ENCODE data around the gene RNF123. TPM values are rescaled to one million over a fixed set of nuclear protein-coding genes. Genes with fewer than 3 reads are reported as not detected.
A peak's percentile ranks its signal among the peaks of the same experiment; 100 is the strongest.

RNF123 gene
- total RNA-seq, 1 experiment from 2014 or later, result 40.6 TPM

DNA sequence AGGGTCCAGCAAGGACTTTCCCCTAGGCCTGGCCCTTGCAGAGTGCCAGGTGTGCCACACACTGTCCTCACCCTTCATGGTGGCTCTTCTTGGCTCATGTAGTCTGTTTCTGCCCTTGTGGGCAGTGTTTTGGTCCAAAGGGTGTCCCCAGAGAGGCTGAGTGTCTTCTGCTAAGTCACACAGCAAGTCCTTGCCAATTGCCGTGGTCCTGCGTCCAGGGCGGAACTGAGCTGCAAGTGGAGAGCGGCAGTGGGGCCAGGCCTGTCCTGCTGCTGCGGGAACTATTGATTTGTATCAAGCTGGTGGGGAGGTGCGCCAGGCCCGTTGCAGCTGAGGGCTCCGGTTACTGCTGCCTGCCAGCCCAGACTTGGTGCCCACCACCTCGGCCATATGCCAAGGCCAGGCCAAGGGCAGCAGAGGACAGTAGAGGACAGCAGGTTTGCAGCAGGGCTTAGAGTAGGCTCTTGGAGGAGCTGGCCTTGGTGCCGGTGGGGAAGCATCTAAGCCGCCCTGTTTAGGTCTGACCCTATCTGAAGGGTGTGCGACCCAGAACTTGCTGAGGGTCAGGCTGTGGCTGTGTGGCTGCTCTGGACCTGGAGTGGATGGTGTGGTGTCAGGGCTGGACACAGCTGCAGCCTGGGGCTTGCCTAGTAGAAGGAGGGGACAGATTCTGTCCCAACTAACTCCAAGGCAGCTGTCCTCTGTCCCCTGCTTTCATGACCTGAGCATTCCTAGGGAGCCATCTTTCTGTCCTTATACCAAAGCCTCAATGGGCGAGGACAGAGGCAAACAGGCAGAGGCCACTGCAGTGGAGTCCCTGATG, 25.6 kb downstream of the RNF123 start:
- no peak overlapping the region for H2AK5ac ChIP-seq (ENCODE audit: insufficient read length, low read length)
- no peaks in the 10 kb centered on the region for H3K4me1 ChIP-seq (ENCODE audit: insufficient read depth, low read length)
- H2BK15ac ChIP-seq (ENCODE audit: low read depth, low read length), result no peak overlapping the region
- H4K20me1 ChIP-seq (ENCODE audit: control insufficient read depth, insufficient read depth, insufficient read length), result no peaks in the 10 kb centered on the region
- no peak overlapping the region for H2BK20ac ChIP-seq (ENCODE audit: low read depth, low read length, poor library complexity, severe bottlenecking)
- no peak overlapping the region for H4K8ac ChIP-seq (replicated peaks; ENCODE audit: insufficient read length, low read depth, low read length)
- H2AFZ ChIP-seq (ENCODE audit: low read length), result no peak overlapping the region
- no peak overlapping the region for H3K27ac ChIP-seq (ENCODE audit: insufficient read length, low read depth, low read length)
- peaks cover 10% of the 10 kb centered on the region for H3K23me2 ChIP-seq (ENCODE audit: insufficient read length, low read depth, low read length, poor library complexity, severe bottlenecking)
- H3K79me2 ChIP-seq (ENCODE audit: insufficient read depth, low read length), result no peaks in the 10 kb centered on the region
- H3K79me1 ChIP-seq (ENCODE audit: insufficient read depth, low read depth, low read length, poor library complexity, severe bottlenecking), result no peaks in the 10 kb centered on the region
- no peak overlapping the region for H3K23ac ChIP-seq (ENCODE audit: insufficient read length, low read depth, low read length)
- no CpG with 5 or more reads among the region's 13 CpGs for WGBS (ENCODE audit: extremely low coverage, insufficient read length, low lambda C conversion rate)
- no peak overlapping the region for H3K18ac ChIP-seq (ENCODE audit: insufficient read length, low read depth, low read length)
- H3K27ac Mint-ChIP-seq, result peak overlapping the region in 1 of 3 experiments; percentile 70; a peak in 1 of 7 replicates
- H4K91ac ChIP-seq (ENCODE audit: insufficient read length, low read depth, low read length), result no peak overlapping the region
- no peak overlapping the region for H3K4ac ChIP-seq (ENCODE audit: low read depth, low read length)
- no peak overlapping the region for H3K9ac ChIP-seq (ENCODE audit: extremely low read depth, insufficient read length, low read length)
- H3K9me3 ChIP-seq (ENCODE audit: control insufficient read depth, low read depth, low read length), result no peaks in the 10 kb centered on the region
- no peak overlapping the region for H2BK12ac ChIP-seq (ENCODE audit: insufficient read length, low read depth, low read length)
- no peak overlapping the region for H3K4me2 ChIP-seq (ENCODE audit: insufficient read depth, insufficient read length, low read length)
- H2BK5ac ChIP-seq (ENCODE audit: insufficient read length, low read length), result no peak overlapping the region
- no peaks in the 10 kb centered on the region for H3K9me3 Mint-ChIP-seq
- H3K4me3 Mint-ChIP-seq, result no peak overlapping the region
- TF ChIP-seq, protein P1, sequence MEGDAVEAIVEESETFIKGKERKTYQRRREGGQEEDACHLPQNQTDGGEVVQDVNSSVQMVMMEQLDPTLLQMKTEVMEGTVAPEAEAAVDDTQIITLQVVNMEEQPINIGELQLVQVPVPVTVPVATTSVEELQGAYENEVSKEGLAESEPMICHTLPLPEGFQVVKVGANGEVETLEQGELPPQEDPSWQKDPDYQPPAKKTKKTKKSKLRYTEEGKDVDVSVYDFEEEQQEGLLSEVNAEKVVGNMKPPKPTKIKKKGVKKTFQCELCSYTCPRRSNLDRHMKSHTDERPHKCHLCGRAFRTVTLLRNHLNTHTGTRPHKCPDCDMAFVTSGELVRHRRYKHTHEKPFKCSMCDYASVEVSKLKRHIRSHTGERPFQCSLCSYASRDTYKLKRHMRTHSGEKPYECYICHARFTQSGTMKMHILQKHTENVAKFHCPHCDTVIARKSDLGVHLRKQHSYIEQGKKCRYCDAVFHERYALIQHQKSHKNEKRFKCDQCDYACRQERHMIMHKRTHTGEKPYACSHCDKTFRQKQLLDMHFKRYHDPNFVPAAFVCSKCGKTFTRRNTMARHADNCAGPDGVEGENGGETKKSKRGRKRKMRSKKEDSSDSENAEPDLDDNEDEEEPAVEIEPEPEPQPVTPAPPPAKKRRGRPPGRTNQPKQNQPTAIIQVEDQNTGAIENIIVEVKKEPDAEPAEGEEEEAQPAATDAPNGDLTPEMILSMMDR (conservative IDR thresholded peaks at IDR 0.05), result no peak
- H3K4me1 Mint-ChIP-seq, result peaks cover 8 to 10% of the 10 kb centered on the region in 2 experiments
- no peak overlapping the region for H3T11ph ChIP-seq (ENCODE audit: low read length)
- no peak overlapping the region for H2BK120ac ChIP-seq (ENCODE audit: low read depth, low read length, poor library complexity, severe bottlenecking)
- no peak overlapping the region for H3K14ac ChIP-seq (ENCODE audit: insufficient read depth, low read length)
- H3K27me3 ChIP-seq (ENCODE audit: insufficient read depth, low read length), result no peaks in the 10 kb centered on the region
- peak; percentile 20 for DNase-seq
- H3K56ac ChIP-seq (ENCODE audit: insufficient read length, low read depth, low read length), result no peak overlapping the region
- no peak overlapping the region for H4K5ac ChIP-seq (ENCODE audit: insufficient read length, low read depth, low read length)
- H3K27me3 Mint-ChIP-seq (ENCODE audit: low read depth), result peaks cover 4% of the 10 kb centered on the region
- peaks cover 0 to 11% (median 11%) of the 10 kb centered on the region in 3 experiments; a peak in 3 of 7 replicates for H3K36me3 Mint-ChIP-seq (ENCODE audit: insufficient read depth in 1 of 3, low read depth in 3 of 3)

Data from H9 (cell line).